GM20000 (cell line): ENCODE results near the gene RCN1.
"Not testable (repeated sequence)": the region's sequence is repeated elsewhere in the genome, so short reads cannot be mapped to it uniquely, and the experiment has no call there.

ENCODE experiments used
- DNase-seq: peaks from one replicate; pipeline ENCODE4 v3.0.0; 2012; ENCODE audit warnings: low spot score
- CTCF ChIP-seq: IDR thresholded peaks from 2 replicates; pipeline ENCODE4 v1.5.1; 2012; ENCODE audit warnings: mild to moderate bottlenecking, control low read depth; ENCODE audit errors: extremely low read depth, missing control alignments

The RCN1 gene

GRCh38 chr11:32113200-32113919, 22.5 kb downstream of the RCN1 start:
- no peak for TF ChIP-seq CTCF
- DNase-seq, result no peak

GRCh38 chr11:32113920-32114203, 23.0 kb downstream of the RCN1 start:
- TF ChIP-seq CTCF, result no peak
- no peak for DNase-seq

GRCh38 chr11:32115446-32115845, 24.6 kb downstream of the RCN1 start:
- DNase-seq, result no peak
- TF ChIP-seq CTCF, result no peak

GRCh38 chr11:32116668-32117067, 25.8 kb downstream of the RCN1 start:
- no peak for TF ChIP-seq CTCF
- DNase-seq, result no peak

GRCh38 chr11:32118025-32118974, 27.4 kb downstream of the RCN1 start:
- TF ChIP-seq CTCF, result no peak
- no peak for DNase-seq

GRCh38 chr11:32119139-32119538, 28.3 kb downstream of the RCN1 start:
- not testable (repeated sequence) for DNase-seq

GRCh38 chr11:32121012-32121411, 30.1 kb downstream of the RCN1 start:
- DNase-seq, result no peak
- TF ChIP-seq CTCF, result no peak

GRCh38 chr11:32122200-32122599, 31.3 kb downstream of the RCN1 start:
- no peak for TF ChIP-seq CTCF

More at GRCh38 chr11:32122200-32122599, 31.3 kb downstream of the RCN1 start:
- no peak for DNase-seq
